ENCODE results near the gene TOP3B.
"Not testable (repeated sequence)": the region's sequence is repeated elsewhere in the genome, so short reads cannot be mapped to it uniquely, and the experiment has no call there.

Gene TOP3B

DNA sequence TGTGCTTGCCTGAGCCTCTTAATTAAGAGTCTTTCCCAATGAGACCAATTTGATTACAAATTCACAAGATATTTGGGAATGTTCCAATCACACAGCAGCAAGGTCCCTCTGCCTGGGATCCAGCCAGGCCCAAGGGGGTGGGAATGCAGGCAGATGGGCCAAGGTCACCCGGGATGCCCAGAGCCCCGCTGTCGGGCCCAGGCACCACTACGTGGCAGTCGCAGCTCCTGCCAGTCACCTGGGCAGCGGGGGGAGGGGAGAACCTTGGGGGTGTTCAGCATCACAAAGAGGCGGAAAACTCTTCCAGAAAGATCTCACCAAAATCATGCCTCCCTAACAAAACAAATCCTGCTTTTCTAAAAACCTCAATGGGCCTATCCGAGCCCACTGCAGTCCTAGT lies 60.9 kb downstream of the TOP3B start:
- DNase-seq = peak; percentile 50 to 66

DNA sequence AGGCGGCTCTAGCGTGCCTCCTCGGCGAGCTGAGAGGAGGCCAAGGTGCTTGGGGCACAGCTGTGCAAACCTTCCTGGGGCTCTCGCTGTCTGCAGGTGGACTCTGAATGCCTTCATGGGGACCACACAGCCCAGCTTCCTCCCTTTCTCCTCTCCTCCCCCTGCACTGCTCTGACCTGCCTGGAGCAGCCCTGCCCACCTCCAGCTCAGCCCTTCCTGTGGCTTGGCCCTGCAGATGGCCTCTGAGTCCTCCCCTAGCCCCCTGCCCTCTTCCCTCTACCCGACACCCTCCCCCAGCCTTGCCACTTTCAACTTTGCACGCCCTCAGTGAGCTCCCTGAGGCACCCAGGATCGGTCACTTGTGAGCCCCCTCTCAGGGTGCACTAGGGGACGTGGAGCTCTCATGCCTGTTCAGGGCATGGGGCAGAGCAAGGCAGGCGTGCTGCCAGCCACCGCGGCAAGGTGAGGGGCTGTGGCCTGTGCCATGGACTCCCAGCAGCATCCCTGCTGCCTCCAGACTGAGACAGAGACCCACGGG lies 61.3 kb downstream of the TOP3B start:
- no peak for DNase-seq

DNA sequence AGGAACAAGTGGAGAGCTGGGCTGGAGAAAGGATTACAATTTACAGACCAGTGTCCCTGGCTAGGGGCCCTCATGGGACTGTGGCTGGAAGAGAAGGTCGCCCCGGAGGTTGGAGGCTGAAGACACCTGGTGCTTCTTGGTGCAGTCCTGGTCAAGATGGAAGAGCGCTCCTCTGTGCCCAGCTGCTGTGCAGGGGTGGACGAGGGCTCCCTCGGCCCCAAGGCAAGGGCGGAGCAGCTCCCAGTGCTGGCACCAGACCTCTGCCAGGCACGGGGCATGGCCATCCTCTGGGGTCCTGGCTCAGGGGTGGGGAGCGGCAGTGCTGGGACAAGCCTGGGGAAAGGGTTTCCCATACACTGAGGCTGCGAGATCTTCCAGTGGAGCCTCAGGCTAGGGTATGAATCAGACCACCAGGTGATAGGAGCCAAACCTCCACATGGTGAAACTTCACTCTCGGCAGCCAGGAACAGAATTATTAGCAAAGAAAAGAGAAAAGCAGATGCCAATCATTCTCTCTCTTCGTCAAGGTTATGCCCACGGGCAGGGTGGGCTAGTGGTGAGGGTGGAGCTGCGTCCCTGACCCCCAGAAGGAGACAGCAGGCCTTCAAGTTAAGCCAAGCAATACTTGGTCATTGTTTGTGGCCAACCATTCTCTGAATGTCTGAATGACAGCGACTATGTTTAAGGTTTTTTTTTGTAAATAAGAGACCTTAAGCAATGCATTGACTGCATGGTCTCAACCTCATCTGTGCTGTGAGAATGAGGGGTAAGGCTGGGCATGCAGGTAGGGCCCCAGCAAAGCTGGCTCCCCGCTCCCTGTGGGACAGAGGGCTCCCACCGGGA lies 62.0 kb downstream of the TOP3B start:
- no peak for DNase-seq

DNA sequence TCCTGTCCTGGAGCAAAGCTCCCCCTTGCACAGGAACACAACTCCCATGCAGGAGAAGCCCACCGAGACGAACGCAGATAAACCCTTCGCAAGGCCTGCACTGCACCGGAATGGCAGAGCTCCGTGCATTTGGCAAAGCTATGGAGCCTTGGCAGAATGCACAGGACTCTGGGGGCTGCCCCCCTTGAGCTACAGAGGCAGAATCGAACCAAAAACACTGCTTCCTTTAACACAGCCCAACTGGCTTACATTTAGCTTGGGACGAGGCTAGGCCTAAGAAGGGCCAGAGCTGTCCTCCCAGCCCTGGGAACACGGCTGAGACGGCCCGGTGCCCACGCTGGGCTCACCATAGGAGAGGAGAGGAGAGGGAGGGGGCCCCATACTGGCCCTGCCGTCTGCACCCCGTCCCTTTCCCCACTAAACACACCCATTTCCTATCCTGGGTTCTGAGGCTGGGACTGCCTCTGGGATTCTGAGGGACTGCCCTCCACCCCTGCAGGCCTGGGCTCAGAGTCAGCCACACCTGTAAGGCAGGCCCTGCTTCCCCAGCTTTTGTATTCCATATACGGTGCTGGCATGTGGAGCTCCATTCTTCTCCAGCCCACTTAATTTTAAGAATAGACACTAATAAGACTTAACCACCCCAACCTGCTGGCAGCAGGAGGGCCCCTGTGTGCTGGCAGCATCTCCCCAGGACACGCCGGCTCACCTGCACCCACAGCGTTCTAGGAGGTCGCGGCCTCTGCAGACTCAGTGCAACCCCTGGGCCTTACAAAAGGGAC lies 62.9 kb downstream of the TOP3B start:
- DNase-seq = no peak

DNA sequence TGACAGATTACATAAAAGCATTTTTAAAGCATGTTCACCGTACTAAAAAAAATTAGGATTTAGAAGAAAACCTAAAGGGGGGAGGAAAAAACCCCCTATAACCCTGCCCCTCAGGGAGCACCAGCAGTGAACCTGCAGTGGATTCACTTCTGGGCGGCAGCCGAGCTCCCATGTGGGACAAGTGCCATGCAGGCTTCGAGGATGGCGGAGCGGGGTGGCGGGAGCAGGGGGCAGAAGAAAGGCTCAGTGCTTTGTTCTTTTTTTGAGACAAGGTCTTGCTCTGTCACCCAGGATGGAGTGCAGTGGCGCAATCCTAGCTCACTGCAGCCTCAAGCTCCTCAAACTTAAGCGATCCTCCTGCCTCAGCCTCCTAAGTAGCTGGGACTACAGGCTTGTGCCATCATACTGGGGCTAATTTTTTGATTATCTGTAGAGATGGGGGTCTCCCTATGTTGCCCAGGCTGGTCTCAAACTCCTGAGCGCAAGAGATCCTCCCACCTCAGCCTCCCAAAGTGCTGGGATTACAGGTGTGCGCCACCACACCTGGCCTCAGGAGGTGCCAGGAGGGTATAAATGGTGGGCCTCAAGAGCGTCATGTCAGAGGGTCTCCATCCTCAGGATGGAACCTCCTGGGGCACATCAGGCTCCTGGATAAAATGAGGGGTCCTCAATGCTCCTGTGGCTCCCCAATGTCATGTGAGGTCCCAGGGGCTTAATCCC lies 64.0 kb downstream of the TOP3B start:
- DNase-seq = no peak

DNA sequence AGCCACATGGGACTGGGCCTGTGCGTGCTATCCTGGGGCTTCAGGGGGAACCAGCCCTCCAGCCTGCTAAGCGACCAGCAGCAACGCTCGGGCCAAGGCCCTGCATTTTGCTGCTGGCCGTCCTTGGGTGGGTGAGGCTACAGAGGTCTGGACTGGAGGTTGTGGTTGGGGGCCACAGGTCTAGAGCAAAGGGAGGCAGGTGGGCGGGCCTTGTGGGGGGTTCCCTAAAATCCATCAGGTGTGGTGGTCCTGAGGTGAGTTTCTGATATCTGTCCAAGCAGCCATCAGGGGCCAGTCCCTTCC lies 64.7 kb downstream of the TOP3B start:
- no peak for DNase-seq

DNA sequence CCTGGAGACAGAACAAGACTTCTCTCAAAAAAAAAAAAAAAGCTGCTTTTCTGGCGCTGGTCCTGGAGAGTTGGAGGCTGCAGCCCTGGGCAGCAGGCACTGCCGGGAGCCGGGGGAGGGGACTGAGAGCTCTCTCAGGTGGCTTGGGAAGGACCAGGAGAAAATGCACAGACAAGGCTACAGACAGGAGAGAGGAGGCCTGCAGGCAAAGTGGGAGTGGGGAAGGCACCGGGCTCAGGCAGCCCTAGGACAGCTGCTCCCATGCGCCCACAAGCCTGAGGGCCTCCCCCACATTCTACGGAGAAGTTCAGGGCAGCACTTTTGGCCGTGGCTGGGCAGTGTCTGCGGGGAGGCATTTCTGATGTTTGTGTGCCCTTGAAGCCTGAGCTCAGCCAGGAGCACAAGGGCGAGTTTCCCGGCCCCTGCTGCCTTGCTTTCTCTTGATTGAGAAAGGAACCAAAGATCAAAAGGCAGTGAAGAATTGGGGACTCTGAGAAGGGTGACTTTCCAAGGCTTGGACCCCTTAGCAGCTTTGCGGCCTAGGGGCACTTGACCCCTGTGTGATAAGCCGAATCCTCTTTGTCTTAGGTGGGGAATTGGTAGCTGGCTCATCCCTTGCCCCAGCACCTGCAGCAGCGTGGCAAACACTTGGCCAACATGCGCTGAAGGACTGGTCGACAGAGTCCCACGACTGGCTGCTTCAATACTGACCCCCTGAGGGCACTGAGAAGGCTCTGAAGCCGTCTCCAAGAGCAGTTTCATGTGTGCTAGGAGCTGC lies 65.2 kb downstream of the TOP3B start:
- peak; percentile 5 to 62 for DNase-seq

DNA sequence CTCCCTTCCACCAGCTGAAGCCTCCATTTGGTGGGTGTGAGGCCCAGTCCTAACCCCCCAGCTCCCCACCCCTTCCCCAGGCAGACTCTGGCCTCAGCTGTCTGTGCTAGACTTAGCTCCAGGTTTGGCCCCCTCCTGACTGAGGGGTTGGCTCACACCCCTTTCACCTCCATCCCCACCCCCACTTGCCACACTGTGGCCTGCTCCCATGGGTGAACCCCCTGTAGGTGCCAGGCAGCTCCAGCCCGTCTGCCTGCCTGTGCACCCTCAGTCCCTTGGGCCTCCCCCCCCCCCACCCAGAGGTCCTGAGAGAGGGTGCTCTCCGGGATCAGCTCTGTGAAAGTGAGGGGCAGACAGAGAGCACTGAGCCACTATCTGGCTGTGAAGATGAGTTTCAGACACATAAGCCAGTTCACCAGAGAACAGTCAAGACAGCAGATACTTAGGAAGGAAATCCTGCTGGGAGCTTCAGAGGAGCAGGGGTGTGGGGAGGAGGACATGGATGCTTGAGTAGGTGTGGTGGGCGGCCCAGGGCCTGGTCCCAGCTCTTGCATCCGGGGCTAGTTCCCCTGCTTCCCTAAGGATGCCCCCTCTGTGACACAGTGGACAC lies 66.2 kb downstream of the TOP3B start:
- no peak for DNase-seq

DNA sequence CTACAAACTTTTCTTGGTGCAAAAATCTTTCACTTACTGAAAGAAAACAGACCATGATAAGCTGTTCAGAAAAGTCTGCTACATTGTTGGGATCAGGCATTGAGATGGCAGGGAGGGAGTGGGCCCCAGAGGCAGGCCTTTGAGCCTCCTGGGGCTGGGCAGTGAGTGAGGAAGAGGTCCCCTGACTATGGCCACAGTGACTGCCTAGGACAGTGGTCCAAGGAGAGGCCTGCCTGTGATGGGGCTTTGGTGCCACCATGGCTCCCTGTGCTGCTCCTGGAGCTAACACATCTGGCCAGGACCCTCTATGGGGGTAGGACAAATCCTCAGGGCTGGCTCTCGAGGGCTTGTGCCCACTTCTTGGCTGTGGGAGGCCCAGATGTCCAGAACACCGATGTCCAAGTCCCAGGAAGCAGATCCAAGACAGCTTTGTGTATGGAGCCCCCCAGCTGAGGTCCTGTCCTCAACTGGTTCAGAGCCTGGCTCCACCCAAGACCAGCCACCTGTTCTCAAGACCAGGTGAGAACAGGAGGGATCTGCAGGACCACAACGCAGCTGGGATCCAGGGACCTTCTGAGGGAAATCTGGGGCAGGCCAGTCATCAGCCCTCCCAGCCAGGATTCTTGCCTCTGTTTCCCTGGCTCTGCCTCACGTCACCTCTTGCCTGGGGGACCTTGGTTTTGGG lies 66.8 kb downstream of the TOP3B start:
- no peak for DNase-seq

DNA sequence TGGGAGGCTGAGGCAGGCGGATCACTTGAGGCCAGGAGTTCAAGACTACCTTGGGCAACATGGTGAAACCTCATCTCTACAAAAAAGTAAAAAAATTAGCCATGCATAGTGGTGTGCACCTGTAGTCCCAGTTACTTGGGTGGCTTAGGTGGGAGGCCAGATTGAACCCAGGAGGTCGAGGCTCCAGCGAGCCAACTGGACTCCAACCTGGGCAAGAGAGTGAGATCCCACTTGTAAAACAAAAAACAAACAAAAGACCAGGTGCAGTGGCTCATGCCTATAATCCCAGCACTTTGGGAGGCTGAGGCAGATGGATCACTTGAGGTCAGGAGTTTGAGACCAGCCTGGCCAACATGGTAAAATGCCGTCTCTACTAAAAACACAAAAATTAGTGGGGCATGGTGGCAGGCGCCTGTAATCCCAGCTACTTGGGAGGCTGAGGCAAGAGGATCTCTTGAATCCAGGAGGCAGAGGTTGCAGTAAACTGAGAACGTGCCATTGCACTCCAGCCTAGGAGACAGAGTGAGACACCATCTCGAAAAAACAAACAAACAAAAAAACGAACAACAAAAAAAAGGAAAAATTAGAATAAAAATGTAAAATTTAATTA lies 68.4 kb downstream of the TOP3B start:
- not testable (repeated sequence) for DNase-seq

DNA sequence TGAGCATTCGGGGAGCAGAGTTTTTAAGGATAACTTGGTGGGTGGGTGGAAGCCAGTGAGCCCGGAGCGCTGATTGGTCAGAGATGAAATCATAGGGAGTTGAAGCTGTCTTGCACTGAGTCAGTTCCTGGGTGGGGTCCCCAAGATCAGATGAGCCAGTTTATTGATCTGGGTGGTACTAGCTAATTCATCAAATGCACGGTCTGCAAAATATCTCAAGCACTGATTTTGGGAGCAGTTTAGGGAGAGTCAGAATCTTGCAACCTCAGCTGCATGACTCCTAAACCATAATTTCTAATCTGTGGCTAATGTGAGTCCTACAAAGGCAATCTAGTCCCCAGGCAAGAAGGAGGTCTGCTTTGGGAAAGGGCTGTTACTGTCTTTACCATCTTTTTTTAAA lies 72.2 kb downstream of the TOP3B start:
- DNase-seq = not testable (repeated sequence)

DNA sequence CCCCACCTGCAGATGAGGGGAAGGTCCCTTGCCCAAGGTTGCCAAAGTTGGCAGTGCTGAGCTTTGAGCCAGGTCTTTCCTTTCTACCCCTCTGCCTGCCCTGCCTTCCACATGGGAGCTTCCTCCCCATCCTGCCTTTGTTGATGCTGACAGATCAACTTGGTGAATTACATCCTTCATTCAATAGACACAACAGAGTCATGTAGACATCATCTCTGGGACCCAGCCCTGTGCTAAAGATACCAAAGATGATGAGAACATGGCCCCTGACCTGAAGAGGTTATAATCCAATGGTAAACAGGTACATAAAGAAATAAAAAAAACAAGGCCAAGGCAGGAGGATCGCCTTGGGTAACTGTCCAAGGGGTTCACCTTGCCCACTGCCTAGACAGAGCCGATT lies 72.7 kb downstream of the TOP3B start:
- no peak for DNase-seq

DNA sequence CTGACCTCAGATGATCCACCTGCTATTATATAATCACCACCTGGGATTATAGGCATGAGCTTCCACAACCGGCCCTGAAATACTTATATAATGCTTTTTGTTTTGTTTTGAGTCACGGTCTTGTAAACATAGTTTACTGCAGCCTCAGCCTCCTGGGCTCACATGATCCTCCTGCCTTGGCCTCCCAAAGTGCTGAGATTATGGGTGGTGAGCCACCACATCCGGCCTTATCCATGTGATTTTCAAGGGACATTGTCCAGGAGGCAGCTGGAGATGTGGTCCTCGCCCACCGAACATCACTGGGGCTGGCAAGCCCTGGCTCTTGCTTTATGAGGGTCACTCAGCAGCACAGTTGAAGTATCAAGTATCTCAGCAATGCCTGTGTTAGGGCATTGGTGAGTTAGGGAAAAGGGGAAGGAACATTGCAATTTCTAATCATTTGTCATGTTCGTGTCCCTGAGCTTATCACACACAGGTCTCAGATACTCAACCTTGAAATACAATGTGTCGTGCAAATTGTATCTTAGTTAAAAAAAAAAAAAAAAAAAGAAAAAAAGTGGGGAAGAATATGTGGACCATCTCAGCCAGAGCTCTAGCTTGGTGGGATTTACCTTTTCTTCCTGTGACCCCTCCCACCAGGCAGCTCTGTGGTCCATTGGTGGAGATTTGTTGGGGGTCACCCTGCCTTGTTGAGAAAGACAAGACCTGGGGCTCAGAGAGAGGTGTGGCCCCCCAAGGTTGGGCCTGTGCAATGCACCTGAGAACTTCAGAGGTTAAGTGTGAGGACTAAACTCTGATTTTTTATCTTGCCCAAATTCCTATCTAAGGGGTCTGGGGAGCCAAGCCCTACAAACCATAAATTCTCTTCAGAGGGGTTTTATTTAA lies 74.7 kb downstream of the TOP3B start:
- no peak for DNase-seq
